H1 (cell line): Measurements from ENCODE around the gene TAS2R41. TPM values are rescaled to one million over a fixed set of nuclear protein-coding genes. Genes with fewer than 3 reads are reported as not detected.

Experiments
- CTCF ChIA-PET: fragments of 300-600 bp; sonication (Branson Sonifier 250); formaldehyde crosslinking; loops from one replicate; lab custom pipeline; 2021; ENCODE audit not compliant: partially characterized antibody; lab: Charles Lee
- POLR2A ChIA-PET: fragments of 300-600 bp; sonication (Branson Sonifier 250); formaldehyde crosslinking; loops from one replicate; lab custom pipeline; 2021; ENCODE audit warnings: inconsistent platforms; ENCODE audit not compliant: partially characterized antibody; lab: Charles Lee
- DNase-seq, 2 experiments: peaks; one replicate each; pipeline versions ENCODE4 v3.0.0 to v3.0.0-alpha.2; 2010 to 2022; ENCODE audit warnings: low spot score in 2 of 2, low read depth in 1 of 2, mixed read lengths in 1 of 2
- FAIRE-seq: peaks from 2 replicates; lab custom pipeline; 2011; peaks lifted over from hg19 to GRCh38; lab: Jason Lieb, UNC
- H2AFZ ChIP-seq: 2 replicates; pipeline ENCODE4 v1.8.1; 2012; ENCODE audit warnings: low read length, inconsistent platforms
- H2AK5ac ChIP-seq: 2 replicates; pipeline ENCODE4 v1.6.1; 2013; ENCODE audit warnings: low read depth, low read length
- H2BK120ac ChIP-seq: replicated peaks from 2 replicates; pipeline ENCODE3; 2013; ENCODE audit warnings: low read depth, low read length, inconsistent platforms
- H2BK12ac ChIP-seq: 2 replicates; pipeline ENCODE4 v1.6.1; 2013; ENCODE audit warnings: low read depth, low read length
- H2BK15ac ChIP-seq: 2 replicates; pipeline ENCODE4 v1.6.1; 2013; ENCODE audit warnings: low read length
- H2BK20ac ChIP-seq: 2 replicates; pipeline ENCODE4 v1.6.1; 2013; ENCODE audit warnings: low read length
- H2BK5ac ChIP-seq: 2 replicates; pipeline ENCODE4 v1.6.1; 2013; ENCODE audit warnings: low read depth, low read length
- H3K14ac ChIP-seq: 2 replicates; pipeline ENCODE4 v1.6.1; 2013; ENCODE audit warnings: inconsistent platforms; ENCODE audit not compliant: insufficient read length
- H3K18ac ChIP-seq: 2 replicates; pipeline ENCODE4 v1.6.1; 2013; ENCODE audit warnings: low read length; ENCODE audit errors: extremely low read depth
- H3K23ac ChIP-seq: 2 replicates; pipeline ENCODE4 v1.6.1; 2013; ENCODE audit warnings: inconsistent platforms; ENCODE audit not compliant: insufficient read length
- H3K23me2 ChIP-seq: 2 replicates; pipeline ENCODE4 v1.6.1; 2013; ENCODE audit warnings: low read depth, low read length
- H3K27ac ChIP-seq: 2 replicates; pipeline ENCODE4 v1.6.1; 2011; ENCODE audit warnings: low read depth, low read length, inconsistent platforms
- H3K27me3 ChIP-seq, 4 experiments: replicated peaks in 1 of 4; 1 replicate in 1 of 4; 2 replicates in 3 of 4; pipeline versions ENCODE4 v1.6.1 to v1.8.1; 2011 to 2013; ENCODE audit warnings: low read length in 3 of 4, mild to moderate bottlenecking in 3 of 4, inconsistent platforms in 2 of 4, mixed read lengths in 2 of 4, moderate library complexity in 1 of 4; ENCODE audit not compliant: control insufficient read depth in 3 of 4, insufficient read depth in 3 of 4; ENCODE audit errors: extremely low read depth in 1 of 4
- H3K36me3 ChIP-seq, 4 experiments: 2 replicates each; pipeline versions ENCODE4 v1.6.1 to v1.8.1; 2011 to 2013; ENCODE audit warnings: mild to moderate bottlenecking in 4 of 4, low read length in 3 of 4, moderate library complexity in 2 of 4, control low read depth in 1 of 4, inconsistent platforms in 1 of 4; ENCODE audit not compliant: insufficient read depth in 4 of 4, control insufficient read depth in 2 of 4
- H3K4ac ChIP-seq: replicated peaks from 2 replicates; pipeline ENCODE3; 2013; ENCODE audit warnings: low read length, low read depth, mixed read lengths, inconsistent platforms; ENCODE audit not compliant: insufficient read length
- H3K4me1 ChIP-seq, 4 experiments: replicated peaks in 1 of 4; 1 replicate in 1 of 4; 2 replicates in 3 of 4; pipeline versions ENCODE4 v1.6.1 to v1.8.1; 2011 to 2013; ENCODE audit warnings: low read length in 3 of 4, inconsistent platforms in 2 of 4, mixed read lengths in 1 of 4; ENCODE audit not compliant: insufficient read depth in 4 of 4, control insufficient read depth in 3 of 4
- H3K4me2 ChIP-seq, 2 experiments: 2 replicates each; pipeline versions ENCODE4 v1.6.1 to v1.8.1; 2011 to 2013; ENCODE audit warnings: low read depth in 2 of 2, low read length in 2 of 2, control low read depth in 1 of 2, inconsistent platforms in 1 of 2, mild to moderate bottlenecking in 1 of 2; ENCODE audit not compliant: insufficient read depth in 1 of 2
- H3K4me3 ChIP-seq, 4 experiments: fragments of 200-600, 300-600 bp in 1 of 4; sonication (generic), shearing (Covaris generic), sonication (Bioruptor Twin) in 1 of 4; 2 replicates each; pipeline versions ENCODE4 v1.5.1 to v1.8.1; 2011 to 2016; ENCODE audit warnings: low read length in 4 of 4, low read depth in 3 of 4, control low read depth in 2 of 4, inconsistent platforms in 2 of 4, mild to moderate bottlenecking in 2 of 4, mixed read lengths in 1 of 4, moderate library complexity in 1 of 4; ENCODE audit not compliant: insufficient read depth in 2 of 4; ENCODE audit errors: extremely low read depth in 1 of 4
- H3K56ac ChIP-seq: replicated peaks from 2 replicates; pipeline ENCODE3; 2013; ENCODE audit warnings: low read depth, mild to moderate bottlenecking, mixed read lengths, low read length, inconsistent platforms; ENCODE audit not compliant: insufficient read length
- H3K79me1 ChIP-seq: 2 replicates; pipeline ENCODE4 v1.6.1; 2013; ENCODE audit warnings: low read depth, low read length, control low read depth
- H3K79me2 ChIP-seq, 2 experiments: 2 replicates each; pipeline versions ENCODE4 v1.6.1 to v1.8.1; 2012 to 2013; ENCODE audit warnings: low read length in 2 of 2, mild to moderate bottlenecking in 2 of 2, inconsistent platforms in 1 of 2; ENCODE audit not compliant: insufficient read depth in 2 of 2, control insufficient read depth in 1 of 2
- H3K9ac ChIP-seq, 4 experiments: replicated peaks in 1 of 4; 1 replicate in 1 of 4; 2 replicates in 3 of 4; pipeline versions ENCODE4 v1.6.1 to v1.8.1; 2011 to 2013; ENCODE audit warnings: low read depth in 3 of 4, low read length in 3 of 4, control low read depth in 2 of 4, mild to moderate bottlenecking in 2 of 4, moderate library complexity in 2 of 4, inconsistent platforms in 1 of 4; ENCODE audit errors: extremely low read depth in 1 of 4
- H3K9me3 ChIP-seq, 2 experiments: 2 replicates each; pipeline versions ENCODE4 v1.6.1 to v1.8.1; 2012 to 2013; ENCODE audit warnings: mild to moderate bottlenecking in 2 of 2, moderate library complexity in 2 of 2, control low read depth in 1 of 2, inconsistent platforms in 1 of 2, low read depth in 1 of 2, low read length in 1 of 2, mixed read lengths in 1 of 2; ENCODE audit not compliant: insufficient read depth in 2 of 2
- H4K20me1 ChIP-seq, 2 experiments: replicated peaks in 1 of 2; 2 replicates each; pipeline versions ENCODE3 to v1.8.1; 2011 to 2013; ENCODE audit warnings: inconsistent platforms in 2 of 2, low read length in 2 of 2, mild to moderate bottlenecking in 1 of 2; ENCODE audit not compliant: insufficient read depth in 2 of 2, control insufficient read depth in 1 of 2
- H4K5ac ChIP-seq: 2 replicates; pipeline ENCODE4 v1.6.1; 2013; ENCODE audit warnings: low read length, low read depth, mixed read lengths, inconsistent platforms; ENCODE audit not compliant: insufficient read length
- H4K8ac ChIP-seq: 2 replicates; pipeline ENCODE4 v1.8.0; 2013; ENCODE audit warnings: mild to moderate bottlenecking, moderate library complexity, low read length, inconsistent platforms; ENCODE audit not compliant: insufficient read depth; ENCODE audit errors: extremely low read depth
- H4K91ac ChIP-seq: replicated peaks from 2 replicates; pipeline ENCODE3; 2013; ENCODE audit warnings: low read length, mixed read lengths, inconsistent platforms; ENCODE audit not compliant: insufficient read length
- CBX8 ChIP-seq: fragments of 300-800, 300-1000 bp; sonication (generic); IDR thresholded peaks from 2 replicates; pipeline ENCODE4 v1.7.1; 2016; ENCODE audit warnings: low read depth, low read length, borderline replicate concordance
- EZH2 ChIP-seq: fragments of 200-600 bp; sonication (generic); IDR thresholded peaks from 2 replicates; pipeline ENCODE4 v1.7.1; 2012; ENCODE audit warnings: low read depth, mild to moderate bottlenecking, moderate library complexity, low read length, inconsistent platforms; ENCODE audit not compliant: severe bottlenecking
- HDAC6 ChIP-seq: IDR thresholded peaks from one replicate; pipeline ENCODE4 v1.7.1; 2012; ENCODE audit warnings: low read depth, mild to moderate bottlenecking, inconsistent platforms, low read length, moderate library complexity
- JUND ChIP-seq: IDR thresholded peaks from 2 replicates; pipeline ENCODE4 v1.6.1; 2011; ENCODE audit warnings: mild to moderate bottlenecking, improper control_type of control experiment, low read length
- POU5F1 ChIP-seq: IDR thresholded peaks from 2 replicates; pipeline ENCODE4 v1.6.1; 2011; ENCODE audit warnings: low read depth, mild to moderate bottlenecking, low read length, moderate library complexity
- SAP30 ChIP-seq: fragments of 300-600 bp; sonication (generic); IDR thresholded peaks from 2 replicates; pipeline ENCODE4 v1.7.1; 2012; ENCODE audit warnings: low read length, moderate library complexity, mild to moderate bottlenecking, inconsistent platforms; ENCODE audit not compliant: insufficient read depth, insufficient replicate concordance
- SP2 ChIP-seq: IDR thresholded peaks from 2 replicates; pipeline ENCODE4 v1.6.1; 2012; ENCODE audit warnings: mild to moderate bottlenecking, low read length, inconsistent platforms
- SRF ChIP-seq: IDR thresholded peaks from 2 replicates; pipeline ENCODE4 v1.6.1; 2011; ENCODE audit warnings: mild to moderate bottlenecking, low read depth, low read length, moderate library complexity
- YY1 ChIP-seq: IDR thresholded peaks from 2 replicates; pipeline ENCODE4 v1.6.1; 2011; ENCODE audit warnings: low read depth, mild to moderate bottlenecking, low read length
- WGBS, 2 experiments: shearing (Covaris generic) in 1 of 2; methylation state at CpG; one replicate each; pipeline versions ENCODE4 v1.1.6 to v1.1.7; 2013 to 2015; ENCODE audit warnings: low lambda C conversion rate in 2 of 2, mixed read lengths in 2 of 2, inconsistent platforms in 1 of 2, low coverage in 1 of 2, missing lambda C conversion rate in 1 of 2; ENCODE audit not compliant: insufficient replicate concordance in 2 of 2, insufficient coverage in 1 of 2, insufficient read length in 1 of 2; ENCODE audit errors: extremely low coverage in 1 of 2, missing lambda C conversion rate in 1 of 2; 5-methylcytosine and 5-hydroxymethylcytosine counted together
- polyA plus RNA-seq, 7 experiments: library from polyadenylated mRNA; depleted of rRNA in 3 of 7; stranded (reverse) in 5 of 7; unstranded in 2 of 7; fragments of >200 nt in 5 of 7; fragments of 200-250 nt in 2 of 7; gene quantifications; 1 replicate in 5 of 7; 2 replicates in 1 of 7; 4 replicates in 1 of 7; pipeline versions ENCODE4 v1.2.1 to v1.2.3, GENCODE V29; 2011 to 2013; ENCODE audit warnings: missing spikeins in 2 of 7, mixed read lengths in 2 of 7
- total RNA-seq: library from RNA; stranded (reverse); fragmentation: NEBNext Ultra II Directional; extraction: Animal tissue kit (Norgen Biotek cat#: 25700); gene quantifications from 2 replicates; pipeline ENCODE4 v1.2.1, GENCODE V29; 2021

The TAS2R41 gene
- total and polyA plus RNA-seq, 2 of the 8 experiments (the other 6 are each of a cell fraction or from before 2014, with no cell fraction given), result 0.12 TPM; not detected in 1

- H3K27me3 ChIP-seq, result no peaks in the 10 kb centered on the region
- H3K9ac ChIP-seq, result no peak overlapping the region
- ChIA-PET CTCF (interaction anchor here (0.7 to 1.8 kb wide), 3 partner anchors 9 to 47 kb away, joined by 3 to 8 read pairs (median 3); no protein-coding TSS in a partner anchor), POLR2A (no interaction called here)
- no peak overlapping the region for H3K27ac ChIP-seq
- H3K14ac ChIP-seq, result no peak overlapping the region
- no peak overlapping the region for H3K4me3 ChIP-seq
- H3K18ac ChIP-seq, result no peak overlapping the region
- no peak overlapping the region for H3K23ac ChIP-seq
- WGBS, 2 experiments, result 64% methylated on average over 1 of the region's 1 CpG; no CpG with 5 or more reads in 1 of the 2 experiments
- H2BK20ac ChIP-seq, result no peak overlapping the region
- H2BK5ac ChIP-seq, result no peak overlapping the region
- no peak overlapping the region for H3K4me2 ChIP-seq
- DNase-seq (no peak), FAIRE-seq (no peak)
- no peak overlapping the region for H4K91ac ChIP-seq
- H3K56ac ChIP-seq, result no peak overlapping the region
- H3K23me2 ChIP-seq, result no peaks in the 10 kb centered on the region
- H4K5ac ChIP-seq, result no peak overlapping the region
- H2BK120ac ChIP-seq, result no peak overlapping the region
- no peaks in the 10 kb centered on the region for H4K20me1 ChIP-seq
- no peaks in the 10 kb centered on the region for H3K36me3 ChIP-seq
- H3K4me1 ChIP-seq, result no peaks in the 10 kb centered on the region
- H3K9me3 ChIP-seq, result peaks cover 8 to 11% of the 10 kb centered on the region in 2 experiments
- no peaks in the 10 kb centered on the region for H3K79me1 ChIP-seq
- no peak overlapping the region for H2BK12ac ChIP-seq
- no peak overlapping the region for H2AFZ ChIP-seq
- H3K4ac ChIP-seq, result no peak overlapping the region
- H3K79me2 ChIP-seq, result no peaks in the 10 kb centered on the region
- no peak overlapping the region for H4K8ac ChIP-seq
- TF ChIP-seq JUND, result no peak
- no peak for TF ChIP-seq YY1
- no peak for TF ChIP-seq CBX8
- TF ChIP-seq EZH2, result no peak
- no peak for TF ChIP-seq HDAC6
- TF ChIP-seq SAP30, result no peak
- no peak for TF ChIP-seq SP2
- no peak for TF ChIP-seq SRF
- no peak for TF ChIP-seq POU5F1
- TF ChIP-seq, all 59 proteins: peak for 0
- Histone ChIP-seq H2AK5ac (no peak overlapping the region), H2BK15ac (no peak overlapping the region)
These were observed 13.7 kb upstream of the TAS2R41 start for GRCh38 chr7:143463957-143464356.
